Karpas-422 (cell line): ENCODE results near the gene OR10R2. TPM values are rescaled to one million over a fixed set of nuclear protein-coding genes. Genes with fewer than 3 reads are reported as not detected.

Source experiments
- total RNA-seq: library from RNA; depleted of rRNA; stranded (reverse); fragments of >200 nt; shearing (Covaris generic); gene quantifications from 2 replicates; pipeline ENCODE4 v1.2.3, GENCODE V29; 2014; ENCODE audit warnings: low replicate concordance; rRNA removed

OR10R2 gene
- total RNA-seq, 1 experiment from 2014 or later = not detected

Other genes with a start within 250 kb of the OR10R2 start
- gene CD1A, start 217.8 kb upstream of the OR10R2 start, total RNA-seq = 0.45 and 0.76 TPM in 2 replicates
- gene CD1C, start 182.3 kb upstream of the OR10R2 start, total RNA-seq = 59.4 and 60.1 TPM in 2 replicates
- gene CD1B, start 140.7 kb upstream of the OR10R2 start, total RNA-seq = not detected in 2 replicates
- gene CD1E, start 118.3 kb upstream of the OR10R2 start, total RNA-seq = not detected in 2 replicates
- gene OR10T2, start 72.8 kb upstream of the OR10R2 start, total RNA-seq = not detected in 2 replicates
- gene OR10K2, start 46.0 kb upstream of the OR10R2 start, total RNA-seq = not detected in 2 replicates
- gene OR10K1, start 10.4 kb upstream of the OR10R2 start, total RNA-seq = not detected in 2 replicates
- not detected in 2 replicates for gene OR6Y1, start 82.2 kb downstream of the OR10R2 start, total RNA-seq
- not detected in 2 replicates for gene OR6P1, start 98.4 kb downstream of the OR10R2 start, total RNA-seq
- gene OR10X1, start 107.7 kb downstream of the OR10R2 start, total RNA-seq = not detected in 2 replicates
- gene OR10Z1, start 133.0 kb downstream of the OR10R2 start, total RNA-seq = not detected in 2 replicates
- gene SPTA1, start 214.5 kb downstream of the OR10R2 start, total RNA-seq = not detected in 2 replicates
- gene OR6K2, start 228.4 kb downstream of the OR10R2 start, total RNA-seq = not detected in 2 replicates
- not detected in 2 replicates for gene OR6K3, start 248.5 kb downstream of the OR10R2 start, total RNA-seq